ENCODE data around the gene COL6A2. TPM values are rescaled to one million over a fixed set of nuclear protein-coding genes. Genes with fewer than 3 reads are reported as not detected.
A peak's percentile ranks its signal among the peaks of the same experiment; 100 is the strongest.

The COL6A2 gene
- total and polyA plus RNA-seq, 2 experiments from 2014 or later = 509 to 832 TPM

DNA sequence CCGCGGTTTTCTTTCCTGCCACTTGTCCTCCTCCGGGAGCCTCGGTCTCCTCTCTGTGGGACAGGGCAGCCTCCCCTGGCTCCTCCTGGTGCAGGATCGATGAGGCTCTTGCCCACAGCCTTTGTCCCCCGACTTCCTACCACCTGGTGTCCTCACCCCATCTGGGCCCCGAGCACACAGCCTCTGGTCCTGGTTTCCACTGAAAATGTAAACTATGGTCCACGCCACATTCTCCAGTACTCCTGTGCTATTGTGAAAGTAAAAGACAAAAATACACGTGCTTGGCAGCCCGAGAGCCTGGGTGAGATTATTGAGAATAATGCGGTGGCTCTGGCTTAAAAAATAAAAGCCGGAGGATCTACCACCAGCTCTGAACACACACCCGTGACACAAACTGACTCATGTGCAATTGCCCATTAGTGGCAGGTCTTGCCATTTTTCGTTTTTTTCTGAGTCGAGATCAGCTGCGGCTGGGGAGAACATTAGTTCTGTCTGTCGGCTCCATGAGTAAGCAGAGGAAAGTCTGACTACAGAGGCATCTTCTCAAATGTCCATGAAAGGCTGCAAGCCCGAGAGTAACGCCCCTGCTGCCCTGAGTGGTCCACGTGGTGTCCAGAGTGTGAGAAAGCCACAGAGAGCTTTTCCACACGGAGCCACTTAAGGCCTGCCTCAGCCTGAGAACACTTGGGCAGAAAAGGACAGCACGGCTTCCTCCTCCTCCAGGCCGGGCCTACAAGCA is 5.7 kb upstream of the COL6A2 start:
- Histone ChIP-seq H3K4me1 (ENCODE audit: insufficient read depth) (peaks cover 7% of the 10 kb centered on the region), H3K4me2 (peak overlapping the region; percentile 48), H3K9me2 (replicated peaks; ENCODE audit: insufficient read depth) (no peaks in the 10 kb centered on the region), H3K27me3 (no peaks in the 10 kb centered on the region), H3K27ac (peak overlapping the region; percentile 93), H3K36me3 (replicated peaks; ENCODE audit: insufficient read depth, low read depth) (no peaks in the 10 kb centered on the region), H4K20me1 (ENCODE audit: insufficient read depth, poor library complexity, severe bottlenecking) (no peaks in the 10 kb centered on the region), H3K79me2 (no peaks in the 10 kb centered on the region), H3K4me3 (no peak overlapping the region), H2AFZ (no peak overlapping the region), H3K9me3 (ENCODE audit: low read depth) (no peaks in the 10 kb centered on the region)
- TF ChIP-seq EZH2phosphoT487 (IDR thresholded peaks at IDR 0.05; ENCODE audit: low read depth, severe bottlenecking, unreplicated experiment) = no peak
- no peak for TF ChIP-seq EZH2 (IDR thresholded peaks at IDR 0.05; ENCODE audit: borderline replicate concordance)
- TF ChIP-seq, protein P1, sequence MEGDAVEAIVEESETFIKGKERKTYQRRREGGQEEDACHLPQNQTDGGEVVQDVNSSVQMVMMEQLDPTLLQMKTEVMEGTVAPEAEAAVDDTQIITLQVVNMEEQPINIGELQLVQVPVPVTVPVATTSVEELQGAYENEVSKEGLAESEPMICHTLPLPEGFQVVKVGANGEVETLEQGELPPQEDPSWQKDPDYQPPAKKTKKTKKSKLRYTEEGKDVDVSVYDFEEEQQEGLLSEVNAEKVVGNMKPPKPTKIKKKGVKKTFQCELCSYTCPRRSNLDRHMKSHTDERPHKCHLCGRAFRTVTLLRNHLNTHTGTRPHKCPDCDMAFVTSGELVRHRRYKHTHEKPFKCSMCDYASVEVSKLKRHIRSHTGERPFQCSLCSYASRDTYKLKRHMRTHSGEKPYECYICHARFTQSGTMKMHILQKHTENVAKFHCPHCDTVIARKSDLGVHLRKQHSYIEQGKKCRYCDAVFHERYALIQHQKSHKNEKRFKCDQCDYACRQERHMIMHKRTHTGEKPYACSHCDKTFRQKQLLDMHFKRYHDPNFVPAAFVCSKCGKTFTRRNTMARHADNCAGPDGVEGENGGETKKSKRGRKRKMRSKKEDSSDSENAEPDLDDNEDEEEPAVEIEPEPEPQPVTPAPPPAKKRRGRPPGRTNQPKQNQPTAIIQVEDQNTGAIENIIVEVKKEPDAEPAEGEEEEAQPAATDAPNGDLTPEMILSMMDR (IDR thresholded peaks at IDR 0.05; ENCODE audit: poor library complexity) = no peak
- DNase-seq (ENCODE audit: low spot score) = peak; percentile 62
- WGBS (ENCODE audit: low lambda C conversion rate, missing lambda C conversion rate) = 75% methylated on average over 23 of the region's 23 CpGs

DNA sequence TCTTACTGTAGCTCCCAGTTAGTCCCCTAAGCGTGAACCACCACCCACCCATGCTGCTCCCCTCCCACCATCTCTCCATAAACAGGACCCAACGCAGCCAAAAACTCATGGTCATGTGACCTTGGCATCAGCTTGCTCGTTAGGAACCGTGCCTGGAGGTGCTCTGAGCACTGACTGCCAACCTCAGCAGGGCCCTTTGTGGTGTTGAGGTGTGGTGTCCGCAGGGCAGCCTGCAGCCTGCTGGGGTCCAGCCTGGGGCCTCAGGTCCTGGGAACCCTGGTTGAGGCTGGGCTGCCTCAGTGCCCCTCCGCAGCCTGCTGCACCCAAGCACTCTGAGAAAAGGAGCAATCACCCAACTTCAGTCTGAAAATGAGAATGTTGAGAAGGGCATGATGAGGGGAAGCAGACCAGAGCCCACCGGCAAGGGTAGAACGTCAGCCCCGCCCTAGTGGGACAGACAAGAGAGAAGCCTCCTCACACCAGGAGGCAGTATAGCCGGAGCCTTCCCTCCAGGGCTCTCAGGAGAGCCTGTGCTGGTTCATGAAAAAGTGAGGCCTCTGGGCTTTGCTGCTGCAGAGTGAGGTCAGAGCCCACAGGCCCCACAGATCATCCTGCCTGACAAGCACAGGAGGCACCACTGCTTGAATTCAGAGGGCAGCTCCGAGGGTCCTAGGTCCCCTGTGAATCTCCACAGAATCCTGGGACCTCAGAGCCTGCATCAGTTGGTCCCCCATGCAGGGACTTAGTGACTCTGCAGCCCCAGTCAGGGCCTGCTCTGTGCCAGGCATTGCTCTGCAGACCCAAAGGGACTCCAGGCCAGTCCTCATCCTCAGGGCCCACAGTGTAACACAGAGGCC is 4.9 kb upstream of the COL6A2 start:
- Histone ChIP-seq H4K20me1 (ENCODE audit: insufficient read depth, poor library complexity, severe bottlenecking) (no peaks in the 10 kb centered on the region), H3K36me3 (replicated peaks; ENCODE audit: insufficient read depth, low read depth) (no peaks in the 10 kb centered on the region), H3K79me2 (peaks cover under 1% of the 10 kb centered on the region), H3K27ac (peak overlapping the region; percentile 93), H3K9me2 (replicated peaks; ENCODE audit: insufficient read depth) (no peaks in the 10 kb centered on the region), H3K4me3 (no peak overlapping the region), H2AFZ (no peak overlapping the region), H3K9me3 (ENCODE audit: low read depth) (no peaks in the 10 kb centered on the region), H3K4me1 (ENCODE audit: insufficient read depth) (peaks cover 11% of the 10 kb centered on the region), H3K27me3 (no peaks in the 10 kb centered on the region), H3K4me2 (no peak overlapping the region)
- TF ChIP-seq, protein P1 (IDR thresholded peaks at IDR 0.05; ENCODE audit: poor library complexity) = no peak
- TF ChIP-seq EZH2phosphoT487 (IDR thresholded peaks at IDR 0.05; ENCODE audit: low read depth, severe bottlenecking, unreplicated experiment) (no peak), EZH2 (IDR thresholded peaks at IDR 0.05; ENCODE audit: borderline replicate concordance) (no peak)
- 87% methylated on average over 11 of the region's 11 CpGs for WGBS (ENCODE audit: low lambda C conversion rate, missing lambda C conversion rate)
- peak; percentile 12 for DNase-seq (ENCODE audit: low spot score)

DNA sequence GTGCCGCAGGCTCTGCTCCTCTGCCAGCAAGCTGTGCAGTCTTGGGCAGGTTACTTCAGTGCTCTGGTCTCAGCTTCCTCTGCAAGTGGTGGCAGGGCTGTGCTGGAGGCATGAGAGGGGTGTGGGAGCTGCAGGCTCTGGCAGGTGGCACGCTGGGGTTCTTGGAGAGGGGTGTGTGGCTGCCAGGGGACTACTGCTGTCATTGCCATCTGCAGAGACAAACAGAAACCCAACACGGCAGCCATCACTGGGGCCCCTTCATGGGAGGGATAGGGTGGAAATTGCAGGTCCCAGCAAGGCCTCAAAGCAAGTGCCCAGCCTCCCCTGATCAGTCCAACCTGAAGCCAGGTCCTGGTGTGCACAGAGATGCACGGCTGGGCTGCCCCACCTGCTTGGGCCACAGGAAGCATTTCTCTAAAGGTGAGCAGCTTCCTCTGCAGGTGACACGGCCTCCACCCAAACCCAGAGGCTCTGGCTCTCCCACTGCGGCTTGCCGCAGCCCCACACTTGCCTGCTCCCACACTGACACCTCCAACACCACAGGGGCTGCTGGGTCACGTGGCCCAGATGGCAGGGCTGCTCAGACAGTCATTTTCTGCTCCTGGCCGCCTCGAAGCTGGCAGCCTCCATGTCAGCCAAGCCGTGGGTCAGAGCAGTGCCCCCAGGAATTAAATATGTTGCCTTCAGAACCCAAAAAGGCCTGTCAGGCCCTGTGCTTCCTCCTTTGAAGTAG is 4.1 kb upstream of the COL6A2 start:
- Histone ChIP-seq H3K36me3 (replicated peaks; ENCODE audit: insufficient read depth, low read depth) (no peaks in the 10 kb centered on the region), H2AFZ (no peak overlapping the region), H3K9me3 (ENCODE audit: low read depth) (no peaks in the 10 kb centered on the region), H3K9me2 (replicated peaks; ENCODE audit: insufficient read depth) (no peaks in the 10 kb centered on the region), H4K20me1 (ENCODE audit: insufficient read depth, poor library complexity, severe bottlenecking) (peaks cover 1% of the 10 kb centered on the region), H3K4me1 (ENCODE audit: insufficient read depth) (peaks cover 11% of the 10 kb centered on the region), H3K79me2 (peaks cover 8% of the 10 kb centered on the region), H3K27ac (no peak overlapping the region), H3K4me2 (no peak overlapping the region), H3K4me3 (no peak overlapping the region), H3K27me3 (peaks cover 2% of the 10 kb centered on the region)
- no peak for DNase-seq (ENCODE audit: low spot score)
- TF ChIP-seq, protein P1 (IDR thresholded peaks at IDR 0.05; ENCODE audit: poor library complexity) = no peak
- TF ChIP-seq EZH2phosphoT487 (IDR thresholded peaks at IDR 0.05; ENCODE audit: low read depth, severe bottlenecking, unreplicated experiment) = no peak
- no peak for TF ChIP-seq EZH2 (IDR thresholded peaks at IDR 0.05; ENCODE audit: borderline replicate concordance)
- 87% methylated on average over 11 of the region's 11 CpGs for WGBS (ENCODE audit: low lambda C conversion rate, missing lambda C conversion rate)
